Ectodermal cell (in vitro differentiated cells): ENCODE results near the gene PPIL1. TPM values are rescaled to one million over a fixed set of nuclear protein-coding genes. Genes with fewer than 3 reads are reported as not detected.

Source experiments
- H3K27ac ChIP-seq: 2 replicates; pipeline ENCODE4 v1.7.0; 2013; ENCODE audit warnings: mild to moderate bottlenecking, low read depth, low read length; ENCODE audit not compliant: insufficient read depth, poor library complexity, severe bottlenecking
- H3K27me3 ChIP-seq: 2 replicates; pipeline ENCODE4 v1.7.0; 2013; ENCODE audit warnings: mild to moderate bottlenecking, low read length; ENCODE audit not compliant: insufficient read depth, control insufficient read depth, poor library complexity, severe bottlenecking
- H3K36me3 ChIP-seq: one replicate; pipeline ENCODE4 v1.7.0; 2013; ENCODE audit warnings: low read length; ENCODE audit not compliant: control insufficient read depth, insufficient read depth
- H3K4me1 ChIP-seq: one replicate; pipeline ENCODE4 v1.7.0; 2013; ENCODE audit warnings: low read length; ENCODE audit not compliant: control insufficient read depth, insufficient read depth
- H3K4me3 ChIP-seq: 2 replicates; pipeline ENCODE4 v1.7.0; 2013; ENCODE audit warnings: low read depth, low read length, control low read depth; ENCODE audit not compliant: insufficient read depth
- H3K9me3 ChIP-seq: 2 replicates; pipeline ENCODE4 v1.7.0; 2013; ENCODE audit warnings: mild to moderate bottlenecking, low read length, moderate library complexity; ENCODE audit not compliant: control insufficient read depth
- WGBS, 2 experiments: methylation state at CpG; one replicate each; pipeline ENCODE4 v1.1.7; 2013; ENCODE audit warnings: missing lambda C conversion rate in 2 of 2; 5-methylcytosine and 5-hydroxymethylcytosine counted together
- polyA plus RNA-seq, 4 experiments: library from polyadenylated mRNA; stranded (reverse); fragments of 50-300 nt; gene quantifications; one replicate each; pipeline ENCODE4 v1.2.3, GENCODE V29; 2013

PPIL1 gene
- polyA plus RNA-seq (2013, experiment 1 of 4) = 76.1 TPM
- polyA plus RNA-seq (2013, experiment 2 of 4) = 80.8 TPM
- 76.4 TPM for polyA plus RNA-seq (2013, experiment 3 of 4)
- polyA plus RNA-seq (2013, experiment 4 of 4) = 73.8 TPM

DNA sequence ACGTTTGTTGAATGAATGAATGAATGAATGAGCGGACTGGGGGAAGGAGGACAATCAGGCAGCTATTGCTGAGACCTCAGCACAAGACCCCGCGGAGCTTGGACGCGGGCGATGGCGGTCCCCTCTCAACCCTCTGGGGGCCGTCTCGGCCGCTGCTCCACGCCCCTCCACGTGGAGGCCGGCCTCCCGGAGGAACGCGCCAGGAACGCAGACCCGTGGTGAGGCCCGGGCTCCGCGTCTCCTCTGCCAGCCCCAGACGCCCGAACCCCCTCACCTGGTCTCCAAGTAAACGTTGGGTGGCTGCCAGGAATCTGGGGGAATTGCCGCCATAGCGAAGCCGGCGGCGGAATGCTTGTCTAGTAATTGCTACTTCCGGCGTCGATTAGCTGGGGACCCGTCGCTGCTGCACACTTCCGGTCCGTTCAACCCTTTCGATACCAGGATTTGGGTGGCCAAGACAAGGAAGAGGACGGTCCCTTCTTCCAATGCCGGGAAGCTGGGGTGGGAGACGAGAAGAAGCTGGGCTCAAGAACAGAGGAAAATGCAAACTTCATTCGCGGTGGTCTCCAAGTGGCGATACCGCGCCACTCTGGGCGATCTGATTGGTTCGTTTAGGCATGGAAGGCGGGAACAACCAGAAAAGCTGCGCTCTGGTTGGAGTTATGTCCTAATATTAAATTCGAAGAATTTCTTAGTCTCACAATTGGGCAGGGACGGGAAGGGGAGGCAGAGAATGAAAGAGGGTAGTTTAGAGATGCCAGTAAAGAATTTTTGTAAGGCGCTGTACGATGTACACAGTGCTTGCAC lies at the start of gene PPIL1:
PPIL1 (minus strand) TSS at position 361 of the 807 bp plus-strand sequence; CDS start at position 330, 31 bp downstream.
- H3K9me3 ChIP-seq = no peaks in the 10 kb centered on the region
- peak within 1 kb of the TSS; percentile 91 for H3K27ac ChIP-seq
- 0% methylated on average over 52 to 54 of the region's 54 CpGs for WGBS, 2 experiments
- H3K27me3 ChIP-seq = peaks cover 4% of the 10 kb centered on the region
- H3K4me1 ChIP-seq = peaks cover 5% of the 10 kb centered on the region
- H3K36me3 ChIP-seq = no peaks in the 10 kb centered on the region
- H3K4me3 ChIP-seq = peak within 1 kb of the TSS; percentile 94

DNA sequence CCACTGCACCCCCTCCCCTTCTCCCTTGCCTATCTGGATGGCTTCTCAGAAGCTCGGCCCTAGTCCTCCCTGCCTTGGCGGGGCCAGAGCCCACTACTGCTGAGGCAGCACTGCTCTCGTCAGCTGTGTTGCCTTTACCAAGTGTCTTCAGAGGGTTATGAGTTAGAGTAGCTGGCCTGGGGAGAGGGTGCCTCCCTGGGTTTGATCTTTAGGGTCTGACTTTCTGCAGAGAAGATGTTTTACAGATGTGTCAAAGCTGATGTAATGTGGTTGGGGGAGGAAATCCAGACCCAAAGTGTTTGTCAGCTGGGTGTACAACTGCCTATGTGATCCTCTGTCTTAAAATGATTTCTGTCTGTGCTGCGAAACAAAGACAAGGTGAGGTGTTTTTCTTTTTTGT lies 49.5 kb upstream of the PPIL1 start:
- H3K4me3 ChIP-seq = no peak overlapping the region
- 87 to 92% methylated on average over 4 of the region's 4 CpGs for WGBS, 2 experiments
- no peak overlapping the region for H3K27ac ChIP-seq
- H3K36me3 ChIP-seq = no peaks in the 10 kb centered on the region
- no peaks in the 10 kb centered on the region for H3K27me3 ChIP-seq
- H3K4me1 ChIP-seq = no peaks in the 10 kb centered on the region
- no peaks in the 10 kb centered on the region for H3K9me3 ChIP-seq

DNA sequence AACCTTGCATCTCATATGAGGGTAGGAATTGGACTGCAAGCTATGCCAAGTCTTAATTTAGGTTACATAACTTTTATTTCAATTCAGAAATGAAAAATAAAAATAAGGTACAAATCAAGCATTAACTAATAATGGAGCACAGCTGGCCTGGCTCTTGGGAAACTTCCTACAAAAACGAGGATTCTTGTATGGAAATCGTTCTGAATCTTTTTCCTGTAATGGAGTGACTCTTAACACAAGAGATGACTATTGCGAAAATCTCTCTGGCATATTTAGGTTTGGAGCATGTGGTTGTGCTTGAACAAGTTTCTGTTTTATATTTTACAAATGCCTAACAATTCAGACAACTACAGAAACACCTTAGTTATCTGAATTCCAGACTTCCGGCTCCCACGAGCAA lies 45.9 kb upstream of the PPIL1 start:
- WGBS, 2 experiments = 89 to 93% methylated on average over 5 of the region's 5 CpGs
- Histone ChIP-seq H3K27me3 (no peaks in the 10 kb centered on the region), H3K9me3 (no peaks in the 10 kb centered on the region), H3K27ac (no peak overlapping the region), H3K36me3 (no peaks in the 10 kb centered on the region), H3K4me1 (no peaks in the 10 kb centered on the region), H3K4me3 (no peak overlapping the region)

DNA sequence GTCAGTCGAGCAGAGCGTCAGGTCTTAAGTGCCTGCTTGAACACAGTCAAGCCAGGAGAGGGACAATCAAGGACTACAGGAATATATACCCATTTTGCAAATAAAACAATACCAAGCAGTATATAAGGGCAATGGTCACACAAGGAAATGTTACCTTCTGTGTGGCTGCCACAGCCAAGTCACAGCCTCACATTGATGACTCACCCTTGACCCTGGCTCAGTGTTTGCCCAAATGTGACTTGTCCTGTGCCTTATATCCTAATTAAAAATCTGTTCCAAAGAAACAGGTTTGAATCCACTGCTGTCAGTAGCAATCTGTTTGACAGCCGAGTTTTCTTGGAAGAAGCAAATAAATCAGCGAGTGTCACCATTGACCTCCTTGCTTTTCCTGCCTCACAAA lies 45.4 kb upstream of the PPIL1 start:
- WGBS, 2 experiments = 88 to 93% methylated on average over 4 of the region's 4 CpGs
- H3K4me3 ChIP-seq = no peak overlapping the region

DNA sequence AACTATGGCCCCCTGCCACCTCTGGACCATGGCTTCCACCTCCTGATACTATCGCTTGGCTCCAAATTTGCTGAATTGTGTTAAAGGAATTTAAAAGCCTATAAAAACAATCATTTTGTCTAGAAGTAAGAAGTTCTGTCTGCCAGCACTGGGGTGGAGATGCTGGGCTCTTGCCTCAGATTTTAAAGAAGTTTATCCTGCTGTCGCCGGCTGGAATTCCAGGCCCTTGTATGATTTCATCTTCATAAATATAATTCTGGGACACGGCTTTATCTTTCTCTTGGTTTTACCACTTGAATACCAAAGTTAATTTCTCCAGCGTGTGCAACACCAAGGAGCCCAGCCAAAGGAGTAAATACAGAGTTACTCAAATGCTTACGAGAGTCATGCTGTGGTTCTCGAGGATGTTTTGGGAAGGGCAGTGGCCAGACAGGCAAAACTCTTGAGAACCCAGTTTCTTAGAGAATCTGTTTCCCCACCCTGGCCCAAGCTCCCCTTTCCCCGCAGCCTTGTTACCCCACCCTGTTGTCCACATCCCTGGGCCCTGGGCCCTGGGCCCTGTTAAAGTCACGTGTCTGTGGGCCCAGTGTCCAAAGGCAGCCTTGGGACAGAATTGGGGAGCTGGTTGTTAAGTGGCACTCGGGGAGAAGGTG lies 43.1 kb upstream of the PPIL1 start:
- no peaks in the 10 kb centered on the region for H3K36me3 ChIP-seq
- no peaks in the 10 kb centered on the region for H3K27me3 ChIP-seq
- 92 to 96% methylated on average over 9 to 10 of the region's 10 CpGs for WGBS, 2 experiments
- H3K27ac ChIP-seq = no peak overlapping the region
- no peaks in the 10 kb centered on the region for H3K4me1 ChIP-seq
- H3K9me3 ChIP-seq = no peaks in the 10 kb centered on the region
- H3K4me3 ChIP-seq = no peak overlapping the region

More for the DNA sequence above, 45.4 kb upstream of the PPIL1 start:
- no peaks in the 10 kb centered on the region for H3K36me3 ChIP-seq
- H3K9me3 ChIP-seq = no peaks in the 10 kb centered on the region
- H3K4me1 ChIP-seq = no peaks in the 10 kb centered on the region
- H3K27me3 ChIP-seq = no peaks in the 10 kb centered on the region
- no peak overlapping the region for H3K27ac ChIP-seq

DNA sequence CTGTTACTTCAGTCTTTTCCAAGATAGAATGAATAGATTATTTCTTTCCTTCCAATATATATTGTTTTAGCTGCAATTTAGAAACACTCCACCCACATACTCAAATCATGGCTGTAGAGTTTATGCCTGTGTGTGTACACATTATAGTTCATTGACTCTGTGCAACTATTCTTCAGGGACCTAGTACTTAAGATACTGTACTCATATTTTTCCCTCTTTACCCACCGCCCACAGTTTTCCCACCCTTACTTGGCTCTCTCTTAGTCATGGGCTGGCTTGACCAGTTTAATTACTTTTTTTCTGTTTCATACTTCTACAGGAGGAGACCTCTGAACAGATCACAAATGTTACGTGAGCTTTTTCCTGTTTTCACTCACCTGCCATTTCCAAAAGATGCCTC lies 41.5 kb upstream of the PPIL1 start:
- Histone ChIP-seq H3K4me1 (no peaks in the 10 kb centered on the region), H3K27ac (no peak overlapping the region), H3K9me3 (no peaks in the 10 kb centered on the region), H3K27me3 (no peaks in the 10 kb centered on the region), H3K36me3 (no peaks in the 10 kb centered on the region), H3K4me3 (no peak overlapping the region)
- 88 to 92% methylated on average over 2 of the region's 2 CpGs for WGBS, 2 experiments

DNA sequence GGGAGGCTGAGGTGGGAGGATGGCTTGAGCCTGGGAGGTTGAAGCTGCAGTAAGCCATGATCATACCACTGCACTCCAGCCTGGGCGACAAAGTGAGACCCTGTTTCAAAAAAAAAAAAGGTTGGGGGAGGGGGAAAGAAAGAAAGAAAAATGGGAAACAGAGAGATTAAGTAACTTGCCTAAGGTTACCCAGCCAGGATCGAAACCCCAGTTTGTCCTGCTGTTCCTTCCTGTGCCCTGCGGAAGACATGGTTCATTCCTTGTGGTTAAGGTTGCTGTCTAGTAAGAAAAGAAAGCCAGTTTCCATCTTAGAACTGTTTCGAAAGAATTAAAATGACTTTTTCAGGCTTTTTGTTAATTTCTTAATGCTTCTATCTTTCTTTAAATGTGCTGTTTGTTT lies 41.0 kb upstream of the PPIL1 start:
- 93 to 97% methylated on average over 4 of the region's 4 CpGs for WGBS, 2 experiments
- no peak overlapping the region for H3K4me3 ChIP-seq
- no peaks in the 10 kb centered on the region for H3K4me1 ChIP-seq
- H3K27me3 ChIP-seq = no peaks in the 10 kb centered on the region
- no peak overlapping the region for H3K27ac ChIP-seq
- no peaks in the 10 kb centered on the region for H3K9me3 ChIP-seq
- no peaks in the 10 kb centered on the region for H3K36me3 ChIP-seq

DNA sequence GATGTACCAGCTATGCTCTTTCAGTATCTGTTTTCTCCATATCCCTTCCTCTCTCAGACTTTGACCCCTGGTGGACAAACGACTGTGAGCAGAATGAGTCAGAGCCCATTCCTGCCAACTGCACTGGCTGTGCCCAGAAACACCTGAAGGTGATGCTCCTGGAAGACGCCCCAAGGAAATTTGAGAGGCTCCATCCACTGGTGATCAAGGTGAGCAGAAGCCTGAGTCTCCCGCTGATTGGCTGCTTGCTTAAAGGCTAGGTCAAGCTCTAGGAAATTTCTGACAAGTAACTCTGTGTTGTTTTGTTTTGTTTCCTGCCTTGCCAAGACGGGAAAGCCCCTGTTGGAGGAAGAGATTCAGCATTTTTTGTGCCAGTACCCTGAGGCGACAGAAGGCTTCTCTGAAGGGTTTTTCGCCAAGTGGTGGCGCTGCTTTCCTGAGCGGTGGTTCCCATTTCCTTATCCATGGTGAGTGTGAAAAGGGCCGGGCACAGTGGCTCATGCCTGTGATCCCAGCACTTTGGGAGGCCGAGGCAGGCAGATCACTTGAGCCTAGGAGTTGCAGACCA lies 39.7 kb upstream of the PPIL1 start:
- no peak overlapping the region for H3K27ac ChIP-seq
- H3K9me3 ChIP-seq = no peaks in the 10 kb centered on the region
- H3K36me3 ChIP-seq = no peaks in the 10 kb centered on the region
- H3K4me1 ChIP-seq = no peaks in the 10 kb centered on the region
- no peak overlapping the region for H3K4me3 ChIP-seq
- 57 to 58% methylated on average over 10 of the region's 10 CpGs for WGBS, 2 experiments
- H3K27me3 ChIP-seq = no peaks in the 10 kb centered on the region

DNA sequence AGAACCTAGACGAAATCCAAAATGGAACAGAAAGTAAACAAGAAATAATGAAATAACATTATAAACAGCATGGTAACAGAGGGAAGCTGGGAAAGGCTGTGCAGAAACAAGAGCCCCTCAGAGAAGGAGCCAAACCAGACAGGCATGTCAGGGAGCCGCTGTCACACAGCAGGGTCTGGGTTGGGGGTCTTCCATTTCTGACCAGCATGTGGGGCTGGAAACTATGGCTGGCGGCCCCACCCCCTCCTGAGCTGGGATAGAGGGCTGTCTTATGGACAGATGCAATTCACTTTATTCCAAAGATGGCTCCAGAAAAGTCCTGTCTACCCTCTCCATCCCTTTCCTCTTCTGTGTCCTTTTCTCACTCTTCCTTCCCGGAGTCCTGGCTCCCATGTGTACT lies 38.5 kb upstream of the PPIL1 start:
- no peaks in the 10 kb centered on the region for H3K4me1 ChIP-seq
- no peak overlapping the region for H3K4me3 ChIP-seq
- 83% methylated on average over 3 to 4 of the region's 4 CpGs for WGBS, 2 experiments
- H3K36me3 ChIP-seq = no peaks in the 10 kb centered on the region
- H3K27me3 ChIP-seq = no peaks in the 10 kb centered on the region
- no peak overlapping the region for H3K27ac ChIP-seq
- H3K9me3 ChIP-seq = no peaks in the 10 kb centered on the region

DNA sequence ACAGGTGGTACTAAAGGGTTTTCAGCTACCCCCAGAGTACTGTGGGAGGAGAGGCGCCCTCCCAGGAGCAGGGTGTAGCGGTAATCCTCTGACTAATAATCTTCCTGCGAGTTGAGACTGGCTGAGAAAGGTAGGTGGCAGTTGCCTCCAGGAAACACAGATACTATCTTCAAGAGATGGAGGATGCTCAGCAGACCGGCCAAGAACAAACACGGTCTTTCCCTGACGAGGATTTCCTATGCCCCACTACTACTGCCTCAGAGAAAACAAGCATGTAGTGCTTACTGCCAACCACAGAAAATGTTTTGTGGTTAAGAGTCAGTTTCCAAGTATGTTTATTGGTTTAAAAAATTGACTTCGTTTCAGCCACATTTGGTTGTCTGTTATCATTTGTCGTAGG lies 38.0 kb upstream of the PPIL1 start:
- H3K4me3 ChIP-seq = no peak overlapping the region
- no peaks in the 10 kb centered on the region for H3K36me3 ChIP-seq
- H3K4me1 ChIP-seq = no peaks in the 10 kb centered on the region
- no peaks in the 10 kb centered on the region for H3K27me3 ChIP-seq
- 85 to 92% methylated on average over 8 of the region's 8 CpGs for WGBS, 2 experiments
- no peaks in the 10 kb centered on the region for H3K9me3 ChIP-seq
- H3K27ac ChIP-seq = no peak overlapping the region
